ENCODE results near the gene ADAM8. TPM values are rescaled to one million over a fixed set of nuclear protein-coding genes. Genes with fewer than 3 reads are reported as not detected.

The ADAM8 gene
- total RNA-seq, 2 donors from 2014 or later: 157 to 188 TPM

GRCh38 chr10:133253361-133253955, 23.2 kb downstream of the ADAM8 start:
- peak overlapping the region; percentile 19 for H3K27ac Mint-ChIP-seq
- ATAC-seq: no peak

GRCh38 chr10:133252223-133252552, 24.5 kb downstream of the ADAM8 start:
- H3K36me3 Mint-ChIP-seq (ENCODE audit: low read depth): peaks cover 10% of the 10 kb centered on the region
- H3K27ac Mint-ChIP-seq: no peak overlapping the region
- H3K9me3 ChIP-seq (ENCODE audit: control insufficient read depth, low read length, poor library complexity, severe bottlenecking): no peaks in the 10 kb centered on the region
- H3K4me1 Mint-ChIP-seq: peaks cover 9% of the 10 kb centered on the region
- no peak for ATAC-seq
- DNase-seq: no peak
- peaks cover 10% of the 10 kb centered on the region for H3K27me3 Mint-ChIP-seq
- H3K4me3 Mint-ChIP-seq: no peak overlapping the region

More at GRCh38 chr10:133253361-133253955, 23.2 kb downstream of the ADAM8 start:
- DNase-seq: no peak
- H3K27me3 Mint-ChIP-seq: peaks cover 10% of the 10 kb centered on the region
- peaks cover 16% of the 10 kb centered on the region for H3K4me1 Mint-ChIP-seq
- peaks cover 10% of the 10 kb centered on the region for H3K36me3 Mint-ChIP-seq (ENCODE audit: low read depth)
- no peak overlapping the region for H3K4me3 Mint-ChIP-seq
- no peaks in the 10 kb centered on the region for H3K9me3 ChIP-seq (ENCODE audit: control insufficient read depth, low read length, poor library complexity, severe bottlenecking)

GRCh38 chr10:133251388-133252222, 25.1 kb downstream of the ADAM8 start:
- H3K36me3 Mint-ChIP-seq (ENCODE audit: low read depth): peaks cover 10% of the 10 kb centered on the region
- H3K27ac Mint-ChIP-seq: no peak overlapping the region
- DNase-seq (no peak), ATAC-seq (no peak)
- H3K4me3 Mint-ChIP-seq: no peak overlapping the region
- H3K9me3 ChIP-seq (ENCODE audit: control insufficient read depth, low read length, poor library complexity, severe bottlenecking): no peaks in the 10 kb centered on the region
- H3K4me1 Mint-ChIP-seq: peaks cover 9% of the 10 kb centered on the region
- peaks cover 10% of the 10 kb centered on the region for H3K27me3 Mint-ChIP-seq

GRCh38 chr10:133249975-133250754, 26.5 kb downstream of the ADAM8 start:
- H3K4me3 Mint-ChIP-seq: peak overlapping the region; percentile 28
- H3K27ac Mint-ChIP-seq: peak overlapping the region; percentile 79
- peaks cover 10% of the 10 kb centered on the region for H3K36me3 Mint-ChIP-seq (ENCODE audit: low read depth)
- DNase-seq (no peak), ATAC-seq (no peak)
- H3K27me3 Mint-ChIP-seq: peaks cover 10% of the 10 kb centered on the region
- peaks cover 9% of the 10 kb centered on the region for H3K4me1 Mint-ChIP-seq
- no peaks in the 10 kb centered on the region for H3K9me3 ChIP-seq (ENCODE audit: control insufficient read depth, low read length, poor library complexity, severe bottlenecking)

- ATAC-seq: no peak
- no peak for DNase-seq
- Mint-ChIP-seq H3K36me3 (ENCODE audit: low read depth) (peaks cover 8% of the 10 kb centered on the region), H3K4me1 (peaks cover 9% of the 10 kb centered on the region), H3K27me3 (peaks cover 10% of the 10 kb centered on the region), H3K27ac (no peak overlapping the region), H3K4me3 (no peak overlapping the region)
- H3K9me3 ChIP-seq (ENCODE audit: control insufficient read depth, low read length, poor library complexity, severe bottlenecking): no peaks in the 10 kb centered on the region
These were observed 27.4 kb downstream of the ADAM8 start for GRCh38 chr10:133249094-133249780.

- Mint-ChIP-seq H3K27me3 (peaks cover 18% of the 10 kb centered on the region), H3K27ac (no peak overlapping the region), H3K4me1 (peaks cover 9% of the 10 kb centered on the region), H3K4me3 (no peak overlapping the region), H3K36me3 (ENCODE audit: low read depth) (peaks cover 8% of the 10 kb centered on the region)
- ATAC-seq (no peak), DNase-seq (no peak)
- no peaks in the 10 kb centered on the region for H3K9me3 ChIP-seq (ENCODE audit: control insufficient read depth, low read length, poor library complexity, severe bottlenecking)
These were observed 28.3 kb downstream of the ADAM8 start for GRCh38 chr10:133248334-133248715.

GRCh38 chr10:133247681-133248333, 28.9 kb downstream of the ADAM8 start:
- no peak for DNase-seq
- no peaks in the 10 kb centered on the region for H3K9me3 ChIP-seq (ENCODE audit: control insufficient read depth, low read length, poor library complexity, severe bottlenecking)
- Mint-ChIP-seq H3K4me3 (no peak overlapping the region), H3K27ac (no peak overlapping the region), H3K36me3 (ENCODE audit: low read depth) (peaks cover 11% of the 10 kb centered on the region), H3K27me3 (peaks cover 23% of the 10 kb centered on the region), H3K4me1 (peaks cover 13% of the 10 kb centered on the region)
- ATAC-seq: no peak

- H3K4me3 Mint-ChIP-seq: no peak overlapping the region
- H3K27ac Mint-ChIP-seq: no peak overlapping the region
- H3K36me3 Mint-ChIP-seq (ENCODE audit: low read depth): peaks cover 11% of the 10 kb centered on the region
- no peaks in the 10 kb centered on the region for H3K9me3 ChIP-seq (ENCODE audit: control insufficient read depth, low read length, poor library complexity, severe bottlenecking)
- H3K4me1 Mint-ChIP-seq: peaks cover 22% of the 10 kb centered on the region
- H3K27me3 Mint-ChIP-seq: peaks cover 39% of the 10 kb centered on the region
- DNase-seq (no peak), ATAC-seq (no peak)
These were observed 30.4 kb downstream of the ADAM8 start for GRCh38 chr10:133246236-133246626.

- H3K9me3 ChIP-seq (ENCODE audit: control insufficient read depth, low read length, poor library complexity, severe bottlenecking): no peaks in the 10 kb centered on the region
- Mint-ChIP-seq H3K27me3 (peaks cover 45% of the 10 kb centered on the region), H3K4me1 (peaks cover 26% of the 10 kb centered on the region), H3K4me3 (no peak overlapping the region), H3K27ac (no peak overlapping the region), H3K36me3 (ENCODE audit: low read depth) (peaks cover 14% of the 10 kb centered on the region)
- DNase-seq: no peak
- ATAC-seq: no peak
These were observed 31.0 kb downstream of the ADAM8 start for GRCh38 chr10:133245439-133246235.

- no peak for DNase-seq
- Mint-ChIP-seq H3K4me1 (peaks cover 18% of the 10 kb centered on the region), H3K27me3 (peaks cover 48% of the 10 kb centered on the region), H3K27ac (no peak overlapping the region), H3K36me3 (ENCODE audit: low read depth) (peaks cover 7% of the 10 kb centered on the region), H3K4me3 (peak overlapping the region; percentile 72)
- no peaks in the 10 kb centered on the region for H3K9me3 ChIP-seq (ENCODE audit: control insufficient read depth, low read length, poor library complexity, severe bottlenecking)
- no peak for ATAC-seq
These were observed 33.1 kb downstream of the ADAM8 start for GRCh38 chr10:133243593-133243992.

GRCh38 chr10:133242611-133243356, 33.9 kb downstream of the ADAM8 start:
- peaks cover 18% of the 10 kb centered on the region for H3K4me1 Mint-ChIP-seq
- peak overlapping the region; percentile 72 for H3K4me3 Mint-ChIP-seq
- ATAC-seq (no peak), DNase-seq (no peak)
- H3K9me3 ChIP-seq (ENCODE audit: control insufficient read depth, low read length, poor library complexity, severe bottlenecking): no peaks in the 10 kb centered on the region
- peaks cover 50% of the 10 kb centered on the region for H3K27me3 Mint-ChIP-seq
- H3K36me3 Mint-ChIP-seq (ENCODE audit: low read depth): peaks cover 7% of the 10 kb centered on the region
- no peak overlapping the region for H3K27ac Mint-ChIP-seq
